Effector memory CD8-positive, alpha-beta T cell (primary cell): ENCODE measurements around the gene PLEKHA7.
A peak's percentile ranks its signal among the peaks of the same experiment; 100 is the strongest.

Experiments
- ATAC-seq: fragments of 150-1000 bp; cut with Tn5 transposase; replicated peaks from 2 replicates; pipeline ENCODE4 v1.10.0; 2021; ENCODE audit warnings: mild to moderate bottlenecking, moderate library complexity
- DNase-seq, 3 experiments: peaks; one replicate each; pipeline ENCODE4 v3.0.0; 2021
- H3K27ac Mint-ChIP-seq, 2 donors: one replicate each; pipeline ENCODE4 v1.8.0; 2022; ENCODE audit warnings: mild to moderate bottlenecking in 2 of 2, mixed read lengths in 2 of 2, moderate library complexity in 2 of 2
- H3K27me3 Mint-ChIP-seq, 2 donors: one replicate each; pipeline ENCODE4 v1.8.0; 2022; ENCODE audit warnings: mixed read lengths in 2 of 2
- H3K36me3 Mint-ChIP-seq: one replicate; pipeline ENCODE4 v1.8.0; 2022; ENCODE audit warnings: mild to moderate bottlenecking, moderate library complexity, mixed read lengths; ENCODE audit not compliant: insufficient read depth
- H3K4me1 Mint-ChIP-seq, 2 donors: one replicate each; pipeline ENCODE4 v1.8.0; 2022; ENCODE audit warnings: low read depth in 2 of 2, mixed read lengths in 2 of 2
- H3K4me3 Mint-ChIP-seq, 2 donors: one replicate each; pipeline ENCODE4 v1.8.0; 2022; ENCODE audit warnings: mild to moderate bottlenecking in 2 of 2, mixed read lengths in 2 of 2, moderate library complexity in 2 of 2
- H3K9me3 Mint-ChIP-seq, 2 donors: one replicate each; pipeline ENCODE4 v1.8.0; 2022; ENCODE audit warnings: mixed read lengths in 2 of 2

PLEKHA7 gene

GRCh38 chr11:16787035-16787742 is 227.0 kb downstream of the PLEKHA7 start:
- Mint-ChIP-seq H3K36me3 (peaks cover 3% of the 10 kb centered on the region), H3K27ac (no peak overlapping the region), H3K4me3 (no peak overlapping the region), H3K4me1 (peaks cover 0 to 18% of the 10 kb centered on the region in 2 donors), H3K27me3 (no peaks in the 10 kb centered on the region), H3K9me3 (no peaks in the 10 kb centered on the region)
- ATAC-seq: no peak
- no peak for DNase-seq

- no peak for DNase-seq
- H3K4me3 Mint-ChIP-seq: no peak overlapping the region
- peaks cover 3% of the 10 kb centered on the region for H3K36me3 Mint-ChIP-seq
- no peak overlapping the region for H3K27ac Mint-ChIP-seq
- H3K27me3 Mint-ChIP-seq: no peaks in the 10 kb centered on the region
- H3K4me1 Mint-ChIP-seq: peaks cover 0 to 9% of the 10 kb centered on the region in 2 donors
- no peaks in the 10 kb centered on the region for H3K9me3 Mint-ChIP-seq
- no peak for ATAC-seq
These were observed 228.1 kb downstream of the PLEKHA7 start for GRCh38 chr11:16786131-16786530.

DNA sequence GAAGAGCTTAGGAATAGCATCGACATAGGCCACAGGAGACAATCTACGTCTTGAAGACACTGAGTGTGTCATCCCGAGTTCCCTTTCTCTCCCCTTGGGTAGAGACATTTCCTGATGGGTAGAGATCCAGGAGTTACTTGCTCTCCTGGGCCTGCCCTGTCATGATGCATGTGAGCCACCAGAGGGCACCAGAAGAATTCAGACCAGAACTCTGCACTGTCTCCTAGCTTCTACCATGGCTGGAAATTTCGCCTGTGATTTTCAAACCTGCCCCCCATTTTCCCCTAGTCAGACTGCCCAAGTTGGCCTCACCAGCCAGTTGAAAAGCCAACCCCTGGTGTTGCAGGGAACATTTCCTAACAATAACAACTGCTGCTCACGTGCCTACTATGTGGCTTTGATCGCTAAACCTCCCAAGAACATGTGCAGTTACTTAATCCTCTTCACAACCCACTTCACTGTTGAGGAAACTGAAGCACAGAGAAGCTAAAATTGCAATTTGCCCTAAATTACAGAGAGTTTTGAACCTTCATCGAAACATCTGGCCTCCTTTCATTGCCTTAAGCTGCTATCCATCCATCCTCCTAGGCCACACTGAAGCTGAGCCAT is 228.6 kb downstream of the PLEKHA7 start:
- DNase-seq: peak; percentile 43 to 52 (median 48)
- Mint-ChIP-seq H3K27me3 (no peaks in the 10 kb centered on the region), H3K27ac (no peak overlapping the region), H3K4me3 (no peak overlapping the region), H3K4me1 (peaks cover 0 to 7% of the 10 kb centered on the region in 2 donors), H3K36me3 (peaks cover 5% of the 10 kb centered on the region), H3K9me3 (no peaks in the 10 kb centered on the region)
- ATAC-seq: peak; percentile 82

DNA sequence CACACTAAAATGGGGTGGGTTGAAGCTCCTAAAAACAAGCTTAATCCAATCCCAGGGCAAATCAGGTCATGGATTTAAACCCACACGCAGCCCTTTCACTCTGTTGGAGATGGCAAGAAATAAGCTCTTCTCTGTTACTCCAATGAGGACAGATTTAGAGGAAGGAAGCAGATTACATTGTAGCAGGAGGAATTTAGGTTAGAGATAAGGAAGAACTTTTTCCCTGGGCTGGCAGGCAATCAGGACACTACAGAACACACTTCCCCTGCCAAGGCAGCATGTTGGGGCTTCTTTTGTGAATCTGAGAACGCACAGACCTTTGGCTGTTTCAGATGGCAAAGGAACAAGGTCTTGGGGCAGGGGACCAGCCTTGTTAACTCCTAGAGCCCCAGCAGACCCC is 229.5 kb downstream of the PLEKHA7 start:
- no peaks in the 10 kb centered on the region for H3K27me3 Mint-ChIP-seq
- H3K27ac Mint-ChIP-seq: no peak overlapping the region
- peaks cover 6% of the 10 kb centered on the region for H3K36me3 Mint-ChIP-seq
- peaks cover 0 to 7% of the 10 kb centered on the region in 2 donors for H3K4me1 Mint-ChIP-seq
- H3K4me3 Mint-ChIP-seq: no peak overlapping the region
- no peak for DNase-seq
- no peaks in the 10 kb centered on the region for H3K9me3 Mint-ChIP-seq
- no peak for ATAC-seq

DNA sequence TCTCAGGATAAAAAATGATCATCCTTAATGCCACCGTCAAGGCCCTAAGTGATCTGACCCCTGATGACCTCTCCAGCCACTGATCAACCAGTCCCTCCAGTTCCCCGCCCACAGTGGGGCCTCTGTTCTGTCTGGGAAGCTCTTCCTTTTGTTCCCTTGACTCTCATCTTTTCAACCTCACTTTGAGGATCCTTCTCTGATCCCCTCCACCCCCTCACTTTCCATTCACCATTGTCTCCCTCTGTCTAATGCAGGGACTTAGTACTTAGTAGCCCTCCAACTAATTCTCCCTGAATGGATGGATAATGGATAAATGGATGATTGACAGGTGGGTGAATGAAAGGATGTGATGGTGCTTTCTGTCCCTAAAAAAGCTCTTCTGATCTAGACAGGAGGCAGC is 230.1 kb downstream of the PLEKHA7 start:
- Mint-ChIP-seq H3K27me3 (no peaks in the 10 kb centered on the region), H3K9me3 (no peaks in the 10 kb centered on the region), H3K36me3 (peaks cover 5% of the 10 kb centered on the region), H3K27ac (no peak overlapping the region), H3K4me3 (no peak overlapping the region), H3K4me1 (peaks cover 0 to 3% of the 10 kb centered on the region in 2 donors)
- ATAC-seq: no peak
- no peak for DNase-seq

GRCh38 chr11:16783321-16783801 is 230.9 kb downstream of the PLEKHA7 start:
- Mint-ChIP-seq H3K36me3 (peaks cover 3% of the 10 kb centered on the region), H3K27me3 (no peaks in the 10 kb centered on the region), H3K9me3 (no peaks in the 10 kb centered on the region), H3K4me3 (no peak overlapping the region), H3K27ac (no peak overlapping the region), H3K4me1 (peaks cover 0 to 2% of the 10 kb centered on the region in 2 donors)
- no peak for DNase-seq
- ATAC-seq: no peak

GRCh38 chr11:16781936-16782919 is 232.0 kb downstream of the PLEKHA7 start:
- H3K4me3 Mint-ChIP-seq: no peak overlapping the region
- H3K4me1 Mint-ChIP-seq: peaks cover 0 to 2% of the 10 kb centered on the region in 2 donors
- no peaks in the 10 kb centered on the region for H3K9me3 Mint-ChIP-seq
- DNase-seq (no peak), ATAC-seq (no peak)
- peaks cover 3% of the 10 kb centered on the region for H3K36me3 Mint-ChIP-seq
- H3K27ac Mint-ChIP-seq: no peak overlapping the region
- H3K27me3 Mint-ChIP-seq: no peaks in the 10 kb centered on the region

DNA sequence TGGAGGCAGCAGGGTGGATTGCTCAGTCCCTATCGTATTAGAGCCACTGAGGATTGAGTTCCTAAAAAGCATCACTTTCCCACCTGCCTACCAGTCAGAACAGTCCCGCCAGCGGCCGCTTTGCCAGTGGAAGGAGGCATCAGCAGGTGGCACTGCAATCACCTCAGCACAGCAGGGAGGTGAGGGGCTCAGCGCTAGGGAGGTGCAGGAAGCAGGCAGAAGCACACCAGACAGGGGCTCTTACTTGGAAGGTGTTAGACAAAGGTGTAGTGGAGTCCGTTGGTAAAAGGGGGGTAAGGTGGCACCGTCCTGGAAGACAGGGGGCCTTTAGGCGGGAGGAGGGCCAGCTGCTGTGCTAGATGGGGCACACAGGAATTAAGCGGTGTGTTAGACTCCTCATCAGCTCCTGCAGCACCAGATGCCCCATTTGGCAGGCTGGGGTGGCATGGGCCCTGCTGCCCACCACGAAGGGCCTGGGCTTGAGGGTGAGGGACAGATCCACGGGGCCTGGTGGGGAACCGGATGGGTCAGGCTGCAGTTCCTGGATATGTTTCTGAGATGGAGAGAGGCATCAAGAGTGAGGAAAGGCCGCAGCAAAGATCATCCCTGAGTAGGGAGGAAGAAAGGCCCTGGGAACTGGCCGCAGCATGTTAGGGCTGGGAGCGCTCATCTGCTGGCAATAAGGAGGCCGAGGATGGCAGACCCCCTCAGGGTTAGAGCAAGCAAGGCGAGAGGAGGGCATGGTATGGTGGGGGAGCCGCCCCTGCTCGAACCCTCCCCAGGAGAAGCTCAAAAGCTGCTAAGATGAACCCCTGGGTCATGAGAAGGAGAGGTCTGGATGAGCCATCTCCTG is 233.3 kb downstream of the PLEKHA7 start:
- Mint-ChIP-seq H3K27ac (peak overlapping the region in 1 of 2 donors; percentile 41), H3K27me3 (no peaks in the 10 kb centered on the region), H3K36me3 (peaks cover 3% of the 10 kb centered on the region), H3K4me1 (peaks cover 0 to 2% of the 10 kb centered on the region in 2 donors), H3K4me3 (no peak overlapping the region), H3K9me3 (no peaks in the 10 kb centered on the region)
- ATAC-seq: no peak
- no peak for DNase-seq

GRCh38 chr11:16780146-16780545 is 234.1 kb downstream of the PLEKHA7 start:
- Mint-ChIP-seq H3K9me3 (no peaks in the 10 kb centered on the region), H3K27ac (peak overlapping the region in 1 of 2 donors; percentile 41), H3K36me3 (peaks cover 3% of the 10 kb centered on the region), H3K4me3 (no peak overlapping the region), H3K4me1 (peaks cover 0 to under 1% of the 10 kb centered on the region in 2 donors), H3K27me3 (no peaks in the 10 kb centered on the region)
- ATAC-seq (no peak), DNase-seq (no peak)

- Mint-ChIP-seq H3K27me3 (no peaks in the 10 kb centered on the region), H3K27ac (no peak overlapping the region), H3K4me1 (no peaks in the 10 kb centered on the region), H3K4me3 (no peak overlapping the region), H3K36me3 (peaks cover 3% of the 10 kb centered on the region), H3K9me3 (no peaks in the 10 kb centered on the region)
- no peak for DNase-seq
- no peak for ATAC-seq
These were observed 234.8 kb downstream of the PLEKHA7 start for GRCh38 chr11:16779436-16779835.

DNA sequence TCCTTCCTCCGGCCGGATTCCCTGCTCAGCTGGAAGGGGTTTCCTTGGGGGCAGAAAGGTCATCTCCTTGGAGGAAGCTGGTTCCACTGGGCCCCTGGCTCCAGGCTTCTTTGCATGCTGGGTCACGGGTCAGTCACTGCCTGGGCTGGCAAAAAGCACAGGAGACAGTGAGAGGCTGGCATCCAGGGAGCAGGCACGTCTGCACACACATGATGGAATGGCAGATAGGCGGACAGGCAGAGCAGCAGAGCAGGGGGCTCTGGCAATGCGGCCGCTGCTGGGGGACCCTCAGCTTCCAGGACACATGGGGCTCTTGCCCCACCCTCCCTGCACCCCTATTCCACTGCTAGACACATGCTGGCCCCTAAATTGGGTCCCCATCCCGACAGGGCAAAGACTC is 235.3 kb downstream of the PLEKHA7 start:
- peaks cover 6% of the 10 kb centered on the region for H3K36me3 Mint-ChIP-seq
- no peaks in the 10 kb centered on the region for H3K27me3 Mint-ChIP-seq
- ATAC-seq (no peak), DNase-seq (no peak)
- no peak overlapping the region for H3K27ac Mint-ChIP-seq
- H3K4me1 Mint-ChIP-seq: no peaks in the 10 kb centered on the region
- no peak overlapping the region for H3K4me3 Mint-ChIP-seq
- no peaks in the 10 kb centered on the region for H3K9me3 Mint-ChIP-seq

DNA sequence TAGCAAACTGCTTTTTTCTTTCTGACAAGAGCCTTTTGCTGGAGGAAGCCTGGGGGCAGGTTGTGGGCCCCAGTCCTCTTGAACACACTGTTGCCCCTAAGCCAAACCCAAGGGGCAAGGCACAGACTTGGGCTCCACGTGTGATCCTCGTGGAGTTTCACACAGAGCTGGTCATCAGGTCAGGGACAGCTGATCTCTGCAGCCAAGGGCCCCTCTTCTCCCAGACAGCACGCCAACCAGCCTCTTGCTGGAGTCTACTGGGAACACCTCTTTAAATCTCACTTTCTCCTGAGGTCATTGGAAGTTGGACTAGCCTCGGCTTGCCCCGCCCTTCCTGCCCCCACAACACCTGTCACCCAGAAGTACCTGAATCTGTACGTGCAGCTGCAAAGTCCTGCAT is 235.9 kb downstream of the PLEKHA7 start:
- ATAC-seq (no peak), DNase-seq (no peak)
- no peaks in the 10 kb centered on the region for H3K4me1 Mint-ChIP-seq
- H3K4me3 Mint-ChIP-seq: no peak overlapping the region
- H3K27ac Mint-ChIP-seq: no peak overlapping the region
- peaks cover 0 to 5% of the 10 kb centered on the region in 2 donors for H3K27me3 Mint-ChIP-seq
- no peaks in the 10 kb centered on the region for H3K9me3 Mint-ChIP-seq
- peaks cover 6% of the 10 kb centered on the region for H3K36me3 Mint-ChIP-seq

DNA sequence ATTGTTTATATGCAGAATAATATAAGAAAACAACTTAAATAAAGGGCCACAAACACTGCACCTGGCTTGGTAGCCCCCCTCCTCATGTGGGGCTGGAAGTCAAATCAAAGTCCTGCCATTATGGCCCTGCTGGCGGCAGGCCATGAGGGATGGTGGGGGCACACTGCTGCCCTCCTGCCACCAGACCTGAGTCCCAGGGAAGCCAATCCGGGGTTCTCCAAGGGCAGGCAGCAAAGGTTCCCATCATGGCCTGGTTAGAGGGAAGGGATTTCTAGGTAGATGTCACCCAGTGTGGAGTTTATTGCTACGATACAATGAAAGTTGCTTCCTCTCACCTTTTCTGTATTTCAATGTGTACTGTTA is 236.6 kb downstream of the PLEKHA7 start:
- no peak overlapping the region for H3K4me3 Mint-ChIP-seq
- ATAC-seq: no peak
- no peak for DNase-seq
- peaks cover 6% of the 10 kb centered on the region for H3K36me3 Mint-ChIP-seq
- H3K27ac Mint-ChIP-seq: no peak overlapping the region
- H3K9me3 Mint-ChIP-seq: no peaks in the 10 kb centered on the region
- H3K27me3 Mint-ChIP-seq: peaks cover 0 to 10% of the 10 kb centered on the region in 2 donors
- H3K4me1 Mint-ChIP-seq: no peaks in the 10 kb centered on the region
